Pancreas (tissue), 10 donors: Measurements from ENCODE around the gene CYS1. TPM values are rescaled to one million over a fixed set of nuclear protein-coding genes. Genes with fewer than 3 reads are reported as not detected.

Experiments used
- ATAC-seq, 4 donors: fragments of 200-7000 bp; cut with Tn5 transposase; one replicate each; pipeline versions ENCODE4 v1.8.0 to v1.9.1; 2020; ENCODE audit warnings: mild to moderate bottlenecking in 4 of 4, moderate library complexity in 4 of 4
- DNase-seq, 6 donors: peaks; one replicate each; pipeline ENCODE4 v3.0.0-alpha.2; 2020
- FAIRE-seq: peaks from 2 replicates; lab custom pipeline; 2012; peaks lifted over from hg19 to GRCh38; lab: Jason Lieb, UNC
- H3K27ac ChIP-seq, 4 donors: fragments of 200-600 bp; sonication (generic); 1 replicate in 3 of 4; 2 replicates in 1 of 4; pipeline versions ENCODE4 v1.5.0 to v1.8.0; 2020
- H3K27me3 ChIP-seq, 4 donors: fragments of 200-600 bp; one replicate each; pipeline ENCODE4 v1.8.0; 2021
- H3K36me3 ChIP-seq, 3 donors: fragments of 200-600 bp; sonication (generic) in 1 of 3; one replicate each; pipeline versions ENCODE4 v1.5.0 to v1.8.0; 2020 to 2021
- H3K4me1 ChIP-seq, 3 donors: fragments of 200-600 bp; one replicate each; pipeline ENCODE4 v1.8.0; 2021
- H3K4me3 ChIP-seq, 4 donors: fragments of 200-600 bp; sonication (generic) in 2 of 4; one replicate each; pipeline versions ENCODE4 v1.5.0 to v1.8.0; 2020 to 2021
- H3K9me3 ChIP-seq, 4 donors: fragments of 200-600 bp; one replicate each; pipeline ENCODE4 v1.8.0; 2021
- CTCF ChIP-seq, 4 donors: fragments of 200-600 bp; sonication (generic) in 3 of 4; IDR thresholded peaks; one replicate each; pipeline versions ENCODE4 v1.5.0 to v1.8.0; 2021; ENCODE audit warnings: antibody characterized with exemption in 4 of 4
- WGBS, 2 donors: extraction: QIAGEN DNeasy Blood & Tissue Kit; methylation state at CpG; one replicate each; pipeline ENCODE4 v1.1.7; 2013; 5-methylcytosine and 5-hydroxymethylcytosine counted together
- intact Hi-C, 3 donors: fragments of 100-400 bp; cut with DNase I; formaldehyde crosslinking; loops; one replicate each; pipeline versions ENCODE4 v1.11.1 to v1.14.2; 2022
- polyA plus RNA-seq, 2 donors: library from polyadenylated mRNA; stranded (reverse); fragments of 200-250 nt; gene quantifications; one replicate each; pipeline ENCODE4 v1.2.3, GENCODE V29; 2013
- total RNA-seq, 6 donors: library from RNA; stranded (reverse); fragmentation: NEBNext Ultra II Directional in 4 of 6; extraction: Animal tissue kit (Norgen Biotek cat#: 25700) in 4 of 6; gene quantifications; one replicate each; pipeline versions ENCODE4 v1.2.1 to v1.2.4, GENCODE V29; 2021 to 2023
- donor health status: healthy with polysubstance abuse.
- donor health status: DM: no; HTN: no; CAD: no; lungs with moderate emphysema.
- donor health status: DM: no; HTN: no; CAD: no.
- donor health status: control.
- donor health status: control.
- donor health status: Bipolar disorder and iron deficiency.
- donor health status: DM: yes; HTN: yes; CAD: no.
- donor health status: DM: no; HTN: no; CAD: no.
- donor health status: DM: no; HTN: no; CAD: no.
- donor health status: DM: yes; HTN: yes; CAD: no.

CYS1 gene
- total and polyA plus RNA-seq, 8 donors: 18.9 to 51.3 (median 21.7) TPM

GRCh38 chr2:10030311-10030736 lies 49.9 kb downstream of the CYS1 start:
- no peak for TF ChIP-seq CTCF (IDR thresholded peaks at IDR 0.05)
- intact Hi-C loops: no loop called here
- no peaks in the 10 kb centered on the region for H3K4me1 ChIP-seq
- no peaks in the 10 kb centered on the region for H3K36me3 ChIP-seq
- 29 to 51% methylated on average over 9 of the region's 9 CpGs for WGBS, 2 donors
- peak overlapping the region in 2 of 4 donors; percentile 5 to 29 for H3K4me3 ChIP-seq
- no peak overlapping the region for H3K27ac ChIP-seq
- H3K9me3 ChIP-seq: no peaks in the 10 kb centered on the region
- FAIRE-seq (no peak), DNase-seq (peak in 1 of 6 donors; percentile 19), ATAC-seq (peak; percentile 42 to 70 (median 54))
- no peaks in the 10 kb centered on the region for H3K27me3 ChIP-seq

GRCh38 chr2:10029875-10030223 lies 50.4 kb downstream of the CYS1 start:
- 77 to 85% methylated on average over 7 of the region's 7 CpGs for WGBS, 2 donors
- ATAC-seq (no peak), DNase-seq (peak in 1 of 6 donors; percentile 3), FAIRE-seq (no peak)
- H3K4me3 ChIP-seq: no peak overlapping the region
- no peaks in the 10 kb centered on the region for H3K36me3 ChIP-seq
- no peaks in the 10 kb centered on the region for H3K27me3 ChIP-seq
- H3K9me3 ChIP-seq: no peaks in the 10 kb centered on the region
- intact Hi-C loops: no loop called here
- no peak overlapping the region for H3K27ac ChIP-seq
- no peak for TF ChIP-seq CTCF (IDR thresholded peaks at IDR 0.05)
- no peaks in the 10 kb centered on the region for H3K4me1 ChIP-seq

GRCh38 chr2:10028988-10029874 lies 51.0 kb downstream of the CYS1 start:
- no peak for TF ChIP-seq CTCF (IDR thresholded peaks at IDR 0.05)
- no peaks in the 10 kb centered on the region for H3K36me3 ChIP-seq
- intact Hi-C loops: no loop called here
- H3K4me1 ChIP-seq: no peaks in the 10 kb centered on the region
- no peaks in the 10 kb centered on the region for H3K27me3 ChIP-seq
- H3K27ac ChIP-seq: no peak overlapping the region
- H3K9me3 ChIP-seq: no peaks in the 10 kb centered on the region
- peak in 3 of 4 donors; percentile 46 to 75 (median 51) for ATAC-seq
- FAIRE-seq: no peak
- WGBS, 2 donors: 73 to 84% methylated on average over 24 to 26 of the region's 26 CpGs
- peak in 1 of 6 donors; percentile 63 for DNase-seq
- H3K4me3 ChIP-seq: no peak overlapping the region

GRCh38 chr2:10028407-10028987 lies 51.7 kb downstream of the CYS1 start:
- DNase-seq: peak in 1 of 6 donors; percentile 28
- ATAC-seq: no peak
- no peaks in the 10 kb centered on the region for H3K36me3 ChIP-seq
- intact Hi-C loops: no loop called here
- H3K27ac ChIP-seq: no peak overlapping the region
- H3K9me3 ChIP-seq: no peaks in the 10 kb centered on the region
- no peak for FAIRE-seq
- no peak for TF ChIP-seq CTCF (IDR thresholded peaks at IDR 0.05)
- no peak overlapping the region for H3K4me3 ChIP-seq
- H3K27me3 ChIP-seq: no peaks in the 10 kb centered on the region
- H3K4me1 ChIP-seq: no peaks in the 10 kb centered on the region
- 90 to 94% methylated on average over 16 of the region's 16 CpGs for WGBS, 2 donors
